Ectodermal cell (in vitro differentiated cells): Measurements from ENCODE around the gene NOP16.

Source experiments
- H3K27ac ChIP-seq: 2 replicates; pipeline ENCODE4 v1.7.0; 2013; ENCODE audit warnings: mild to moderate bottlenecking, low read depth, low read length; ENCODE audit not compliant: insufficient read depth, poor library complexity, severe bottlenecking
- H3K27me3 ChIP-seq: 2 replicates; pipeline ENCODE4 v1.7.0; 2013; ENCODE audit warnings: mild to moderate bottlenecking, low read length; ENCODE audit not compliant: insufficient read depth, control insufficient read depth, poor library complexity, severe bottlenecking
- H3K36me3 ChIP-seq: one replicate; pipeline ENCODE4 v1.7.0; 2013; ENCODE audit warnings: low read length; ENCODE audit not compliant: control insufficient read depth, insufficient read depth
- H3K4me1 ChIP-seq: one replicate; pipeline ENCODE4 v1.7.0; 2013; ENCODE audit warnings: low read length; ENCODE audit not compliant: control insufficient read depth, insufficient read depth
- H3K4me3 ChIP-seq: 2 replicates; pipeline ENCODE4 v1.7.0; 2013; ENCODE audit warnings: low read depth, low read length, control low read depth; ENCODE audit not compliant: insufficient read depth
- H3K9me3 ChIP-seq: 2 replicates; pipeline ENCODE4 v1.7.0; 2013; ENCODE audit warnings: mild to moderate bottlenecking, low read length, moderate library complexity; ENCODE audit not compliant: control insufficient read depth
- WGBS, 2 experiments: methylation state at CpG; one replicate each; pipeline ENCODE4 v1.1.7; 2013; ENCODE audit warnings: missing lambda C conversion rate in 2 of 2; 5-methylcytosine and 5-hydroxymethylcytosine counted together

The NOP16 gene

DNA sequence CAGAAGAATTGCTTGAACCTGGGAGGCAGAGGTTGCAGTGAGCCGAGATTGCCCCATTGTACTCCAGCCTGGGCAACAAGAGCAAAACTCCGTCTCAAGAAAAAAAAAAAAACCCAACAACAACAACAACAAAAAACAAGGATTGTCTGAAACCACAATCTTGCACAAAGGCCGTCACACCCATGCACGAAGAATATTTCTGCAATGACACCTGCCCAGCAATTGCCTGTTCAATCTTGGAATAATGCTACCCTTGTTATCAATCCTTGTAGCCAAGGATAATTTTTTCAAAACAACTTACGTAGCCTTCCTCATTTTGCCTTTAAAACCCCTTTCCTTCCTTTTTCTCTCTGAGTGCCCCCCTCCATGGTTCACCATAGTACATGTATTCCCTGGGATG, 31.7 kb upstream of the NOP16 start:
- Histone ChIP-seq H3K4me1 (no peaks in the 10 kb centered on the region), H3K27me3 (peaks cover 22% of the 10 kb centered on the region), H3K9me3 (no peaks in the 10 kb centered on the region), H3K27ac (no peak overlapping the region), H3K4me3 (no peak overlapping the region), H3K36me3 (no peaks in the 10 kb centered on the region)
- 91 to 94% methylated on average over 5 of the region's 5 CpGs for WGBS, 2 experiments

DNA sequence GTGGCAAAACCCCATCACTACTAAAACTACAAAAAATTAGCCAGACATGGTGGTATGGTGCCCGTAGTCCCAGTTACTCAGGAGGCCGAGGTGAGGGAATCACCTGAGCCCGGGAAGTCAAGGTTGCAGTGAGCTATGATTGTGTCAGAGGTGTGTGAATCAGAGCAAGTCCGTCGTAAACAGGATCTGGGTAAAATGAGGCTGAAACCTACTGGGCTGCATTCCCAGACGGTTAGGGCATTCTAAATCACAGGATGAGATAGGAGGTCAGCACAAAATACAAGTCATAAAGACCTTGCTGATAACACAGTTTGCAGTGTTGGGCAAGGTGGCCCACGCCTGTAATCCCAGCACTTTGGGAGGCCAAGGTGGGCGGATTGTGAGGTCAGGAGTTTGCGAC, 29.9 kb upstream of the NOP16 start:
- Histone ChIP-seq H3K4me1 (no peaks in the 10 kb centered on the region), H3K27me3 (peaks cover 22% of the 10 kb centered on the region), H3K9me3 (no peaks in the 10 kb centered on the region), H3K4me3 (no peak overlapping the region), H3K27ac (no peak overlapping the region), H3K36me3 (no peaks in the 10 kb centered on the region)
- 88 to 91% methylated on average over 9 of the region's 9 CpGs for WGBS, 2 experiments

DNA sequence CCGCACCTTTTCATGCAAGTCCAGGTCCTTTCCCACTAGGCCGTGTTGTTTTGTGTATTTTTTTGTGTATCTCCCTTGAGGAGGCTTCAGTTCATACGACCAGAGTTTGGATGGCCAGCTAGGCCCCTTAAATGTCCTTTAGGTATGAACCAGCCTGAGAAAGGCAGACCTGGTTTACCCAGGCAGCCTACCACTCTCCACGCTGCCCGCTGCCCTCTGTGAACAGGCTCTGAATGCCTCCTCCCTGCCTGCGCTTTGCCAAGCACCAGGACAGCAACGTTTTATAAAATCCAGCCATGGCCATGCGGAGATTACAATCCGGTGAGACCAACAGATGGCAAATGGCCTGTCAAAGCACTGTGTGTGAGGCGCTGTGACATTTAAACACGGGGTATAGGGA, 28.6 kb upstream of the NOP16 start:
- Histone ChIP-seq H3K36me3 (no peaks in the 10 kb centered on the region), H3K9me3 (no peaks in the 10 kb centered on the region), H3K4me1 (no peaks in the 10 kb centered on the region), H3K27me3 (peaks cover 22% of the 10 kb centered on the region), H3K4me3 (peak overlapping the region; percentile 70), H3K27ac (no peak overlapping the region)
- 89 to 90% methylated on average over 11 of the region's 11 CpGs for WGBS, 2 experiments

DNA sequence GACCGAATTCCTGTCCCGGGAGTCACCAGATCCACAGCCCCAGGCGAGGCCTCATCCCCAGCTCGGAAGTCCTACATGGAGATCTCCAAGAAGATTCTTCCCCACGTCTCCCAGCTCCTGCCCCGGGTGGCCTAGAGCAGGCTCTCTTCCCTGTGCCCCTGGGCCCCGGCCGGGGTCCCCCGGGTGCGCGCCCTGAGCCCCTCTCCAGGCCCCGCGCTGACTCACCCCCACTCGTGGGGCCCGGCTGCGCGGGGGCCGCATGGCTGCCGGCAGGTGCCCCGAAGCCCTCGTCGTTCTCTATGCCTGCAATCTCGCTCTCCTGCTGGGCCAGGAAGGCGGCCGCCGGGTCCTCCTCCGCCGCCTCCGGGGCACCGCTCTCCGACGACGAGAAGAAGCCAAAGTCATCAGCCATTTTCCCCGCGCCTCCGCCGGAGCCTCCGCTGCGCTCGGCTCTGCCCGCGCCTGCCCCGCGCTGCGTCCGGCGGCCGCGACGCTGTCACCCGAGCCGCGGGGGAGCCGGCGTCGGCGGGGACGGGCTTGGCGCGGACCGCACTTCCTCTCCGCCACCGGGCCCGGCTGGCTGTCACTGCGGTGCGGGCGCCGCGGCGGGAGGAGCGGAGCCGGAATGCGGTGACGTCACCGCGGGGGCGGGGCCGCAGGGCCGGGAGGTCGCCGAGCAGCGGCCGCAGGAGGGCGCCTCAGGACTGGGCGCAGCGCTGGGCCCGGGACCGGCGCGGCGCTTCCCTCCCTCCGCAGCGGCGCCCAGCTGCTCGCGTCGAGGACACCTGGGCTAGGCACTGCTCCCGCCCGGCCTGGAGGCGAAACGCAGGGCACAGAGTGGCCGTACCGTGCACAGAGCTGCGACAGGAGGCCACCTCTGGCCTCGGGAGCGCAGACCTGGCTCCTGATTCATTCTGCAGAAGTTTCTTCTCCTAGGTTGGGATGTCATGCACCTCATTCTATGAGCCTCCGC, 27.8 kb upstream of the NOP16 start, which contains the start of gene CLTB:
Gene CLTB, minus strand, starts transcription at position 588 of the 973 bp plus-strand sequence. Its CDS starts 176 bp downstream, at position 412.
- Histone ChIP-seq H3K4me3 (peak within 1 kb of the TSS; percentile 70), H3K9me3 (no peaks in the 10 kb centered on the region), H3K27ac (no peak within 1 kb of the TSS), H3K4me1 (no peaks in the 10 kb centered on the region), H3K27me3 (peaks cover 22% of the 10 kb centered on the region), H3K36me3 (no peaks in the 10 kb centered on the region)
- 3% methylated on average over 107 of the region's 107 CpGs for WGBS, 2 experiments

DNA sequence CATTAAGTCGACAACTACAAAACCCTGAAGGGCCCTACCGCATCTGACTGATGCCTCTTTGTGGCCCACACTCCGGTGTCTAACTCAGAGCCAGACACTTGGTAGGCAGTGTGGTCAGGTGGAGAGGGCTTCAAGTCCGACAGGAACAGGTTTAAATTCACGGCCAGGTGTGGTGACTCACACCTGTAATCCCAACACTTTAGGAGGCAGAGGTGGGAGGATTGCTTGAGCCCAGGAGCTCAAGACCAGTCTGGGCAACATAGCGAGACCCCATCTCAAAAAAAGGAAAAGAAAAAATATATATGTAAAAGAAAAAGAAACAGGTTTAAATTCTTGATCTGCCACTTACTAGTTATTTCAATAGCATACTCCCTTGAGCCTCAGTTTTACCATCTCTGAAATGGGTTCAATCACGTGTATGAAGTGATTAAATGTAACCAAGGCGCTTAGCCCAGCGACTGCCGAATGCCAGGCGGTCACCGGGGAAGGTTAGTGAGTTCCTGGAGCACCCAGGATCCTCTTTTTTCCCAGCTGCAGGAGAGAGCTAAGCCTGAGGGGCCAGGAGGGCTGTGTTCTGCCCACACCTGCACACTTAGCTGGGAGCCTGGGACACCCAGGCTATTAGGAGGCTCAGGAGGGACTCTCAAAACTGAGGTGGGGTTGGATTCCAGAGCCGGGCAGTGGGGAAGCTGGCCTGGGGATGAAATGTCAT, 27.0 kb upstream of the NOP16 start:
- Histone ChIP-seq H3K27ac (no peak overlapping the region), H3K9me3 (no peaks in the 10 kb centered on the region), H3K4me1 (no peaks in the 10 kb centered on the region), H3K4me3 (peak overlapping the region; percentile 70), H3K27me3 (peaks cover 22% of the 10 kb centered on the region), H3K36me3 (no peaks in the 10 kb centered on the region)
- WGBS, 2 experiments, result 87% methylated on average over 13 of the region's 13 CpGs

DNA sequence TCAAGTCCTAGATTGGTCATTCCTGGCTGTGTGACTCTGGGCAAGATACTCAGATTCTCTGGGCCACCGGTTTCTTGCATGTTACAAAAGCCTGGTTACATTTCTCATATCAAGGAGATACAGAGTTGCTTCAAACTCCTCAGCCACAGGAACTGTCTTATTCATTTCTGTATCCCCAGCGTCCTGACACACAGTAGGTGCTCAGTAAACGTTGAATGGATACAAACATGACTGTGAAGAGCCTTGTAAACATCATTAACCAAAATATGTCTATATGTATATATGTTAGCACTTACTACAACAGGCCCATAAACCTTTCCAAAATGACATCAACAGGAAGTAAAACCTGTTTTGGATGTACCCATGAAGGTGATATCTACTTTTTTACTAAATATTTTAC, 26.3 kb upstream of the NOP16 start:
- WGBS, 2 experiments, result 91 to 93% methylated on average over 3 of the region's 3 CpGs
- H3K4me3 ChIP-seq, result no peak overlapping the region
- peaks cover 22% of the 10 kb centered on the region for H3K27me3 ChIP-seq
- H3K9me3 ChIP-seq, result no peaks in the 10 kb centered on the region
- H3K27ac ChIP-seq, result no peak overlapping the region
- no peaks in the 10 kb centered on the region for H3K4me1 ChIP-seq
- no peaks in the 10 kb centered on the region for H3K36me3 ChIP-seq

DNA sequence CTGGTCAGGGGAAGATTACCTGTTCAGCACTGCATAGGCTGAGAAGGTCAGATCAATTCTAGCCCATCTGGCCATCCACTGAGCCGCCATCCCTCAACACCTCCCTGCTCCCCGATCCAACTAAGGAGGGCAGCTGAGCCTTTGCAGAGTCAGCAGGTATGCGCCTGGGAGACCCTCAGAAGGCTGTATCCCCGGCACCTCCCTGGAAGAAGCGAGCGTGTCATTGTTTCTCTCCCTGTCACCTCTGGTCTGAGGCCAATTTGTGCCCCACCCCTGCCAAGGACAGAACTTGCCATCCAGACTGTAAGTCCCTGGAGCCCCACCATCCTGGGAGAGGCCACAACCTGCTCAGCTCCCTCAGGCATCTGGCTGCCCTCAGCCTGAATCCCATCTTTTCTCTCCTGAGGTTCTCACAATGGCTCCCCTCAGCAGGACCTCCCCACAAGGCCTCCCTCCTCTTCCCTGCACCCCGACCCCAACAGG, 25.4 kb upstream of the NOP16 start:
- H3K27ac ChIP-seq, result no peak overlapping the region
- no peaks in the 10 kb centered on the region for H3K4me1 ChIP-seq
- WGBS, 2 experiments, result 84% methylated on average over 7 of the region's 7 CpGs
- peaks cover 22% of the 10 kb centered on the region for H3K27me3 ChIP-seq
- no peak overlapping the region for H3K4me3 ChIP-seq
- no peaks in the 10 kb centered on the region for H3K36me3 ChIP-seq
- H3K9me3 ChIP-seq, result no peaks in the 10 kb centered on the region

DNA sequence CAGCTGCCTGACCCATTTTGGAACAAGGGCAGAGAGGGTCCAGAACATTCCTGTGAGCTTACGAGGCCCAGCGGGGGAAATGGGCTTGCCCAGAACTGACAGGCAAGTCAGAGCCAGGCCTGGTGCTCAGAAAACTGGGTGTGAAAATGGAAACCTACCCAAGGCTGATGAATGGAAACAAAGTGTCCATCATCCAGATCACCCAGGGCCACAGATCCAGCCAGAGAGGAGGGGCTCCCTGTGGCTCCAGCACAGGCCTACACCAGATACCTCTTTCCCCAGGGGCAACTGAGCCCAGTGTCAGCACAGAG, 24.8 kb upstream of the NOP16 start:
- H3K4me1 ChIP-seq, result no peaks in the 10 kb centered on the region
- no peaks in the 10 kb centered on the region for H3K9me3 ChIP-seq
- no peak overlapping the region for H3K4me3 ChIP-seq
- H3K36me3 ChIP-seq, result no peaks in the 10 kb centered on the region
- WGBS, 2 experiments, result 90 to 94% methylated on average over 2 of the region's 2 CpGs
- no peak overlapping the region for H3K27ac ChIP-seq
- H3K27me3 ChIP-seq, result peaks cover 22% of the 10 kb centered on the region

DNA sequence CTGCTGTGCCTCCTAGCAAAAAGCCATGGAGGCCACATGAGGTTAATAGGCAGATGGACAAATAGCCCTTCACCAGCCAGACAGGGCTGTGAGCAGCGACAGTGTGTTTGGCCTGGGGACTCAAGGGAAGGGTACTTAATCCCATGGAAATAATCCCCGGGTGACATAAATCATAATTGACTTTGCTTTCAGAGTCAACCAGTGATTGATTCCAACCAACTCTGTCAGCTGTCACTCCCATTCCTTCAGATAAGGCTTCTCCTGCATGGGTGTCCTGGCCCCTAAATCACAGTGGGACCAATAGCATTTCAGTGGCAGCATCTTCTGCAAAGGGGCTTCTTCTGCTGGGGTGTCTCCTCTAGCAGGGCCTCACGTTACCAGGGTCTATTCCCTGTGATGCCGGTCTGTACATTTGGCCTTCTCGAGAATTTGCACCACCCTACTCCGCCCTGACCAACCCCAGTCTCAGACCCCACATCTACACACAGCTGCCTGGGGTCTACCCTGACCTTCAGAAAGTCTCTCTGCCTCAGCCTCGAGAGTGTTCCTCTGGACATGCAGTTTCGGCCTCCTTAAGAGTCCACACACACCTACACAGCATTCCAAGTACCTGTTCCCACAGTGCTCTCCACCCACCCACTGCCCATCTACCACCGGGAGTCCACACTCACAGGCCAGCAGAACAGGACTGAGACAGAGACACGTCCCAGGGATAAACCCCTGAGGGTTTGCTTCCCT, 24.3 kb upstream of the NOP16 start:
- no peak overlapping the region for H3K27ac ChIP-seq
- 91 to 92% methylated on average over 10 of the region's 10 CpGs for WGBS, 2 experiments
- H3K27me3 ChIP-seq, result peaks cover 18% of the 10 kb centered on the region
- no peaks in the 10 kb centered on the region for H3K4me1 ChIP-seq
- H3K36me3 ChIP-seq, result no peaks in the 10 kb centered on the region
- no peaks in the 10 kb centered on the region for H3K9me3 ChIP-seq
- no peak overlapping the region for H3K4me3 ChIP-seq
